Neural progenitor cell (in vitro differentiated cells): Measurements from ENCODE around the gene BCAS3. TPM values are rescaled to one million over a fixed set of nuclear protein-coding genes. Genes with fewer than 3 reads are reported as not detected.

ENCODE experiments used
- DNase-seq: peaks from one replicate; pipeline ENCODE4 v3.0.0-alpha.2; 2016; ENCODE audit warnings: low spot score
- H2AFZ ChIP-seq: fragments of 200-600 bp; sonication (generic); replicated peaks from 2 replicates; pipeline ENCODE4 v1.6.1; 2016; ENCODE audit warnings: antibody characterized with exemption
- H3F3A ChIP-seq: fragments of 200-600 bp; sonication (generic); 2 replicates; pipeline ENCODE4 v1.6.1; 2016; ENCODE audit warnings: antibody characterized with exemption, low read depth
- H3K27ac ChIP-seq: fragments of 200-600 bp; sonication (generic); 2 replicates; pipeline ENCODE4 v1.5.1; 2016; ENCODE audit warnings: mild to moderate bottlenecking
- H3K27me3 ChIP-seq: fragments of 200-600 bp; sonication (generic); 2 replicates; pipeline ENCODE4 v1.6.1; 2016; ENCODE audit warnings: mild to moderate bottlenecking, moderate library complexity
- H3K36me3 ChIP-seq: fragments of 200-600 bp; sonication (generic); 2 replicates; pipeline ENCODE4 v1.5.1; 2016
- H3K4me1 ChIP-seq: fragments of 200-600 bp; sonication (generic); 2 replicates; pipeline ENCODE4 v1.6.1; 2016; ENCODE audit warnings: mixed run types
- H3K4me2 ChIP-seq: fragments of 200-600 bp; sonication (generic); 2 replicates; pipeline ENCODE4 v1.6.1; 2016
- H3K4me3 ChIP-seq: fragments of 200-600 bp; sonication (generic); 2 replicates; pipeline ENCODE4 v1.5.1; 2016
- H3K79me2 ChIP-seq: fragments of 200-600 bp; sonication (generic); 2 replicates; pipeline ENCODE4 v1.6.1; 2016; ENCODE audit warnings: low read depth
- H3K9ac ChIP-seq: fragments of 200-600 bp; sonication (generic); 2 replicates; pipeline ENCODE4 v1.6.1; 2016
- H3K9me3 ChIP-seq: fragments of 200-600 bp; sonication (generic); 2 replicates; pipeline ENCODE4 v1.5.1; 2016; ENCODE audit warnings: low read depth
- H4K20me1 ChIP-seq: fragments of 200-600 bp; sonication (generic); 2 replicates; pipeline ENCODE4 v1.6.1; 2016; ENCODE audit warnings: low read depth
- H3K27ac Mint-ChIP-seq: 3 replicates; pipeline ENCODE4 v1.8.0; 2021; ENCODE audit warnings: mixed read lengths
- H3K27me3 Mint-ChIP-seq: 2 replicates; pipeline ENCODE4 v1.8.0; 2022; ENCODE audit warnings: low read depth, mild to moderate bottlenecking, inconsistent platforms, moderate library complexity, mixed read lengths; ENCODE audit not compliant: insufficient read depth
- H3K36me3 Mint-ChIP-seq: 3 replicates; pipeline ENCODE4 v1.8.0; 2021; ENCODE audit warnings: mixed read lengths
- H3K4me1 Mint-ChIP-seq: 3 replicates; pipeline ENCODE4 v1.8.0; 2021; ENCODE audit warnings: mixed read lengths
- H3K4me3 Mint-ChIP-seq: 3 replicates; pipeline ENCODE4 v1.8.0; 2021; ENCODE audit warnings: mild to moderate bottlenecking, moderate library complexity, mixed read lengths
- H3K9me3 Mint-ChIP-seq: 3 replicates; pipeline ENCODE4 v1.8.0; 2020; ENCODE audit warnings: mixed read lengths
- CTCF ChIP-seq: fragments of 200-600 bp; sonication (generic); IDR thresholded peaks from 2 replicates; pipeline ENCODE4 v1.5.1; 2017; ENCODE audit warnings: antibody characterized with exemption, mild to moderate bottlenecking
- EZH2 ChIP-seq: fragments of 200-600 bp; sonication (generic); IDR thresholded peaks from 2 replicates; pipeline ENCODE4 v1.6.1; 2017; ENCODE audit warnings: antibody characterized with exemption, mild to moderate bottlenecking, moderate library complexity
- EZH2phosphoT487 ChIP-seq: fragments of 200-600 bp; sonication (generic); IDR thresholded peaks from 2 replicates; pipeline ENCODE4 v1.6.1; 2017; ENCODE audit warnings: antibody characterized with exemption
- total RNA-seq: library from RNA; depleted of rRNA; stranded (reverse); fragments of >200 nt; gene quantifications from 2 replicates; pipeline ENCODE4 v1.2.3, GENCODE V29; 2015; ENCODE audit warnings: low replicate concordance

The BCAS3 gene
- total RNA-seq, 1 donor from 2014 or later, result 60.9 TPM

GRCh38 chr17:61299517-61300513 lies 622.2 kb downstream of the BCAS3 start:
- Mint-ChIP-seq H3K4me1 (peaks cover under 1% of the 10 kb centered on the region), H3K36me3 (no peaks in the 10 kb centered on the region), H3K27me3 (peaks cover 3% of the 10 kb centered on the region), H3K9me3 (no peaks in the 10 kb centered on the region), H3K4me3 (no peak overlapping the region), H3K27ac (no peak overlapping the region)
- Histone ChIP-seq H3K4me3 (no peak overlapping the region), H3K4me2 (no peak overlapping the region), H3K9me3 (no peaks in the 10 kb centered on the region), H4K20me1 (no peaks in the 10 kb centered on the region), H3F3A (no peaks in the 10 kb centered on the region), H3K36me3 (no peaks in the 10 kb centered on the region), H3K79me2 (no peaks in the 10 kb centered on the region), H3K9ac (no peak overlapping the region), H3K27ac (no peak overlapping the region), H3K27me3 (no peaks in the 10 kb centered on the region), H3K4me1 (no peaks in the 10 kb centered on the region), H2AFZ (no peak overlapping the region)
- TF ChIP-seq EZH2phosphoT487 (no peak), EZH2 (no peak), CTCF (no peak)
- DNase-seq, result no peak

GRCh38 chr17:61302953-61303816 lies 625.5 kb downstream of the BCAS3 start:
- Histone ChIP-seq H3K27me3 (no peaks in the 10 kb centered on the region), H3K4me3 (no peak overlapping the region), H2AFZ (no peak overlapping the region), H4K20me1 (no peaks in the 10 kb centered on the region), H3K4me2 (no peak overlapping the region), H3F3A (no peaks in the 10 kb centered on the region), H3K4me1 (no peaks in the 10 kb centered on the region), H3K79me2 (no peaks in the 10 kb centered on the region), H3K36me3 (no peaks in the 10 kb centered on the region), H3K9me3 (no peaks in the 10 kb centered on the region), H3K27ac (no peak overlapping the region), H3K9ac (no peak overlapping the region)
- peaks cover 2% of the 10 kb centered on the region for H3K9me3 Mint-ChIP-seq
- H3K27me3 Mint-ChIP-seq, result peaks cover 3% of the 10 kb centered on the region
- no peaks in the 10 kb centered on the region for H3K36me3 Mint-ChIP-seq
- TF ChIP-seq EZH2phosphoT487 (no peak), CTCF (no peak), EZH2 (no peak)
- DNase-seq, result no peak
- H3K4me3 Mint-ChIP-seq, result no peak overlapping the region
- H3K4me1 Mint-ChIP-seq, result peaks cover 6% of the 10 kb centered on the region
- H3K27ac Mint-ChIP-seq, result no peak overlapping the region

GRCh38 chr17:61303817-61304096 lies 626.1 kb downstream of the BCAS3 start:
- Histone ChIP-seq H3K27me3 (no peaks in the 10 kb centered on the region), H3K79me2 (no peaks in the 10 kb centered on the region), H3K4me1 (no peaks in the 10 kb centered on the region), H3K36me3 (no peaks in the 10 kb centered on the region), H3K4me2 (no peak overlapping the region), H3K9me3 (no peaks in the 10 kb centered on the region), H2AFZ (no peak overlapping the region), H3K4me3 (no peak overlapping the region), H4K20me1 (no peaks in the 10 kb centered on the region), H3F3A (no peaks in the 10 kb centered on the region), H3K27ac (no peak overlapping the region), H3K9ac (no peak overlapping the region)
- no peak for DNase-seq
- Mint-ChIP-seq H3K27me3 (peaks cover 3% of the 10 kb centered on the region), H3K4me3 (no peak overlapping the region), H3K27ac (no peak overlapping the region), H3K36me3 (no peaks in the 10 kb centered on the region), H3K4me1 (peaks cover 11% of the 10 kb centered on the region), H3K9me3 (peaks cover 2% of the 10 kb centered on the region)
- TF ChIP-seq CTCF (no peak), EZH2phosphoT487 (no peak), EZH2 (no peak)
